Measurements from ENCODE around the gene ZNF747. TPM values are rescaled to one million over a fixed set of nuclear protein-coding genes. Genes with fewer than 3 reads are reported as not detected.

ZNF747 gene
- total RNA-seq, 2 experiments from 2014 or later, result 13.6 to 15.0 TPM

DNA sequence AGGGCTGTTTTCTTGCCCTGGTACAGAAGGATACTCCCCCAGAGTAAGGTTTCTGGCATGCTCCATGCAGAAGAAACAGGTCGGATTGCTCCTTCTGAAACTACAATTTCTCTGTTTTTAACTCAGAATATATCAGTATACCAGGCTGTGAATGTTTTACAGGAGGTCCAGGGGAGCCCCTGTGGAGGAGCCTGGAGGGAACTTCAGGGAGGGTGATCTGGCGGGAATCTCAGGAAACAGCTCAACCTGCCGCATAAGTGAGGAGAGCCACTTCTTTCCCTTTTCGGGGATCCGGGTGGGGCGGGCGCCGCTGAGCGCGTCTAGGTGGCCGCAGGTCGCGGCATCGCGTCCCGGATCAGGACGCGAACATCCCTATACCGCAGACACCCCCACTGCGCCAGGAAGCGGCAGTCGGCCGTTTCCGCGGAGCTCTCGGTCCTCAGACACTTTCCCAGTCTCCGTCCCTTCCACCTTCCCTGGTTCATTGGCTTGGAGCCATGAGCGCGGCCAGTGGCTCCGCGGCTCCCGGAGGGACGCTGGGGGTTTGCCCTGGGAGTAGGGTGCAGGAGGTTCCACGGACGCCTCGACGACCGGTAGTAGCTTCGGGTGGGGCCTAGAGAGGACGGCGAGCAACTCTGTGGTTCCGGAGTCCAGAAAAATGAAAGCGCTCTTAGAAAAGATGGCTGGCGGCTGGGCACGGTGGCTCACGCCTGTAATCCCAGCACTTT lies 26.6 kb upstream of the ZNF747 start:
- POLR2A ChIA-PET, result interaction anchor here (0.6 to 1.6 kb wide), 3 partner anchors 9 to 26 kb away, joined by 3 to 7 read pairs (median 4); partner anchors contain the start of gene ZNF688

DNA sequence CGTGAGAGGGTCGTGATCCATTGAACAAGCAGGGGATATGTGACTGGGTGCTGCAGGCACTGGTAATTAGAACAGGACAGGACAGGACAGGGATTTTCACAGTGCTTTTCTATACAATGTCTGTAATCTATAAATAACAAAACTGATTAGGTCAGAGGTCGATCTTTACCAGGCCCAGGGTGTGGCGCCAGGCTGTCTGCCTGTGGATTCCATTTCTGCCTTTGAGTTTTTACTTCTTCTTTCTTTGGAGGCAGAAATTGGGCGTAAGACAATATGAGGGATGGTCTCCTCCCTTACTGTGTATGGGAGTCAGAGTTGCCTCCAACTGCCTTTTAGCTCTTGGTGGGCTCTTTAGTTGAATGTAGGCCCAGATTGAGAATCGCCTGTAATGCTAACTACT lies 25.0 kb upstream of the ZNF747 start:
- ChIA-PET CTCF (interaction anchor here (1.5 to 3.2 kb wide), 3 partner anchors 12 to 25 kb away, joined by 3 to 31 read pairs (median 7); partner anchors contain the start of genes ZNF688 and ZNF747), POLR2A (no interaction called here)

More for the DNA sequence above, 26.6 kb upstream of the ZNF747 start:
- CTCF ChIA-PET, result interaction anchor here (1.5 to 2.1 kb wide), 2 partner anchors 10 to 26 kb away, joined by 3 to 7 read pairs; partner anchors contain the start of genes ZNF688 and ZNF747

GRCh38 chr16:30558789-30559377 lies 24.2 kb upstream of the ZNF747 start:
- POLR2A ChIA-PET, result interaction anchor here (0.5 to 2.6 kb wide), 9 partner anchors 8 to 607 kb away, joined by 3 to 35 read pairs (median 8); partner anchors contain the start of genes FBRS, ZNF688, ZNF689 and ZNF747

GRCh38 chr16:30557957-30558788 lies 23.5 kb upstream of the ZNF747 start, which contains the start of gene ZNF764:
ZNF764 (minus strand) TSS chr16:30558374; CDS start chr16:30558182, 192 bp downstream.
- CTCF ChIA-PET, result interaction anchor here (0.5 to 3.2 kb wide), 18 partner anchors 8 to 149 kb away, joined by 3 to 31 read pairs (median 4); partner anchors contain the start of genes DCTPP1, ZNF688, ZNF689 and ZNF747

More at GRCh38 chr16:30558789-30559377, 24.2 kb upstream of the ZNF747 start:
- CTCF ChIA-PET, result interaction anchor here (0.5 to 3.2 kb wide), 11 partner anchors 8 to 149 kb away, joined by 3 to 31 read pairs (median 5); partner anchors contain the start of genes DCTPP1, ZNF688, ZNF689 and ZNF747

DNA sequence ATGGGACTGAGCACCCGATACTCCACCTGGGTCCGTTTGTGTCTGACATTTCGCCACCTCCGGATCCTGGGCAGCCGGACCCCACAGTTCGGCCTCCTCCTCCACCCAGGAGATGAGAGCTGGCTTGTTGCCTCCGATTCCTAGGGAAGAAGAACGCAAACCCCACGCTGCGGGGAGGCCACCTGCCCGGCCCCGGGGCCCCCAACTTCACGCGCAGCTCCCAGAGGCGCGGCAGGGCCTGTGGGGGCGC lies 23.0 kb upstream of the ZNF747 start:
- ChIA-PET POLR2A (interaction anchor here (0.5 to 2.6 kb wide), 9 partner anchors 9 to 101 kb away, joined by 3 to 35 read pairs (median 8); partner anchors contain the start of genes FBRS, ZNF688, ZNF689 and ZNF747), CTCF (interaction anchor here (0.8 to 3.2 kb wide), 12 partner anchors 13 to 148 kb away, joined by 3 to 31 read pairs (median 4); partner anchors contain the start of genes DCTPP1, ZNF688 and ZNF747)

More at GRCh38 chr16:30557957-30558788, 23.5 kb upstream of the ZNF747 start, which contains the start of gene ZNF764:
- POLR2A ChIA-PET, result interaction anchor here (0.5 to 2.6 kb wide), 12 partner anchors 9 to 608 kb away, joined by 3 to 35 read pairs (median 6); partner anchors contain the start of genes FBRS, ZNF688, ZNF689 and ZNF747

GRCh38 chr16:30556125-30556473 lies 21.4 kb upstream of the ZNF747 start:
- CTCF ChIA-PET, result interaction anchor here (1.2 to 1.3 kb wide), 2 partner anchors 25 to 83 kb away, joined by 3 to 4 read pairs; partner anchors contain the start of gene ITGAL
- POLR2A ChIA-PET, result no interaction called here

- ChIA-PET CTCF (interaction anchor here (0.8 kb wide), 1 partner anchor 138 kb away, joined by 3 read pairs; no protein-coding TSS in a partner anchor), POLR2A (no interaction called here)
Observed at GRCh38 chr16:30555315-30556124, 20.9 kb upstream of the ZNF747 start.

DNA sequence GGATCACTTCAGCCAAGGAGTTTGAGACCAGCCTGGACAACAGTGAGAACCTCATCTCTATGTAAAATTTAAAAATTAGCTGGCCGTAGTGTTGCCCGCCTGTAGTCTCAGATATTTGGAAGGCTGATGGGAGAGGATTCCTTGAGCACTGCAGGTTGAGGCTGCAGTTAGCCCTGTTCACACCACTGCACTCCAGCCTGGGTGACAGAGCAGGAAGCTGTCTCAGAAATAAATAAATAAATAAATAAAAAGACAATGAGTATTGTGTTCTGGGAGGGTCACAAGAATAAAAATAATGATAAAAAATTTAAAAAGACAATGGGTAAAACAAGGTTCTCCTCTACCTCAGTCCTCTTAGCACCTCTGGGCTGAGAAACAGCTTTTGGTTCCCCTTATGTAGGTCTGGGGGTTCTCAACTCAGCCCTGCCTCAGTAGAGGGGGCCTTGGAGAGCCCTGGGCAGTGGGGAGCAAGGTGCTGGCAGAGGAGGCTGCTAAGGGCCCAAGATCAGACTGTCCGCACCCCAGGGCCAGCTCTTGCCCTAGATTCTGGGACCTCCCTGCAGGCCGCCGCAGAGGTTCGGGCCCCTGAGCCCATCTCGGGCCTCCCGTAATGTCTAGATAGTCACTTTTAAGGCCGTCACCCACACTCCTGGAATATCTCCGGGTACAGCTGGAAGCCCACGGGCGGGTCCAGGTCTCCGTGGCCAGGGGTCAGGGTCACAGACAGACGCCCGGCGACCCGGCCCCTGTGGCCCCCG lies 20.1 kb upstream of the ZNF747 start:
- CTCF ChIA-PET, result interaction anchor here (0.8 kb wide), 1 partner anchor 137 kb away, joined by 3 read pairs; no protein-coding TSS in a partner anchor
- POLR2A ChIA-PET, result no interaction called here

DNA sequence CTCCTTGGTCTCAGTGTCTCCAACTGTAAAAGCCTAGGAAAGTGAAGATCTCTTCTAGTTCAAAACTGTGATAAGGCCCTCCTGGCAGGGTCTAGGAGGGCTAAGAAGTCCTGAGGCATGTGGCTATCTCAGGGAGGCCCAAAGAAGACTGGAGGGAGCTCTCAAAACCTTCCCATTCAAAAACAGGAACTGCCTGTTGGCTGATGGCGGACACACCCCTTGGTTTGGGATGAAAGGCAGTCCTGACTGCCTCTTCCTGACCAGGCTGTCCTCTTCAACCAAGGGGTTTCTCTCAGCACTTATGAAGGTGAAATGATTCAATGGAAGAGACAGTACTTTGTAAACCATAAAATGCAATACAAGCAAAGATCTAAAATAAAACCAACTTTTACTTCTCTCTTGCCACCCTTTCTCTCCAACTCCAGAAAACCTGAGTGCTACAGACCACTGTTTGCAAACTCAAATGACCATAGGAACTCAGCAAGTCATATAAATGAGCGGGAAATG lies 18.8 kb upstream of the ZNF747 start:
- CTCF ChIA-PET, result no interaction called here
- POLR2A ChIA-PET, result interaction anchor here (0.6 to 1.1 kb wide), 2 partner anchors 14 to 1714 kb away, joined by 3 to 10 read pairs; no protein-coding TSS in a partner anchor

GRCh38 chr16:30552956-30553355 lies 18.3 kb upstream of the ZNF747 start:
- ChIA-PET CTCF (interaction anchor here (0.7 kb wide), 1 partner anchor 16 kb away, joined by 3 read pairs; no protein-coding TSS in a partner anchor), POLR2A (interaction anchor here (0.6 to 1.1 kb wide), 2 partner anchors 14 to 1714 kb away, joined by 3 to 10 read pairs; no protein-coding TSS in a partner anchor)

GRCh38 chr16:30551781-30552180 lies 17.1 kb upstream of the ZNF747 start:
- ChIA-PET POLR2A (interaction anchor here (0.6 to 2.3 kb wide), 11 partner anchors 10 to 575 kb away, joined by 3 to 18 read pairs (median 3); partner anchors contain the start of gene ZNF689), CTCF (interaction anchor here (0.5 to 4.0 kb wide), 6 partner anchors 17 to 141 kb away, joined by 3 to 23 read pairs (median 4); partner anchors contain the start of genes ZNF747 and ZNF785)

DNA sequence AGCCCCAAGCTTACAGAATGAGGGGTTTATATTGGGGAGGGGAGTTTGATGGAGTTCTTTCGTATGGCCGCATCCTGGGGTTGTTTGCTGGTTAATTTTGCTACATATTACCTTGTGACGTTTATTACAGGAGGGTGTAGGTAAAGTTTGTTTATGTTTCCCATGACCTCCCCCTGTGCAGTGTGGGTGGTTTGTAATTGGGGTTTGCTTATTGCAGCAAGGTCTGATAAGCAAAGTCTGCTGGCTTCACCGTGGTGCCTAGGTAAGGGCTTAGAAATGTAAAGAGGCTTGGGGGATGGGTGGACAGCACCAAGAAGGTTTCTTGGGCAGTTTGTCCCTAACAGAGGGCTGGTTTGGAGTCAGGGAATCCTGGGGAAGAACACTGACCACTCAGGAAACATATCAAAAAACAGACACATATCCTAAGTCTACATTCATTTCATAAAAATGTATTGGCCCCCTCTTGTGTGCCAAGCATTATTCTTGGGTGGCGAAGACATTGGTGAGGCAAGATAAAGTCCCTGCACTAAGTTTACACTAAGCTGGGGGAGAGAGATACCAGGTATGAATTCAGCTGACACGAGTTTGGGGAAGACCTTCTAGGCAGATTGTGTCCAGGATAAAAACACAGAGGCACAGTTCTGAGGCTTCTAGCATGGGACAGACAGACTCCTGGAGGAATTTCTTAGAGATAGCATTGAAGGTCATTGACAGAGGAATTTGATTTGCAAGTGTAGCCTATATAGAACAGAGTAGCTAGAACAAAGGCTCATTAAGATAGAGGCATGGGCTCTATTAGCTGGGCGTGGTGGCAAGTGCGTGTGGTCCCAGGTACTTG lies 14.0 kb upstream of the ZNF747 start:
- ChIA-PET POLR2A (interaction anchor here (0.7 to 1.4 kb wide), 4 partner anchors 9 to 57 kb away, joined by 3 to 6 read pairs (median 3); partner anchors contain the start of genes ZNF747 and ZNF764), CTCF (interaction anchor here (4.0 kb wide), 1 partner anchor 14 kb away, joined by 23 read pairs; the partner anchor contains the start of gene ZNF747)

- POLR2A ChIA-PET, result interaction anchor here (1.0 kb wide), 1 partner anchor 11 kb away, joined by 4 read pairs; no protein-coding TSS in a partner anchor
- CTCF ChIA-PET, result interaction anchor here (0.6 to 1.2 kb wide), 3 partner anchors 10 to 123 kb away, joined by 3 to 4 read pairs (median 3); no protein-coding TSS in a partner anchor
Observed at GRCh38 chr16:30546115-30546514, 11.5 kb upstream of the ZNF747 start.

DNA sequence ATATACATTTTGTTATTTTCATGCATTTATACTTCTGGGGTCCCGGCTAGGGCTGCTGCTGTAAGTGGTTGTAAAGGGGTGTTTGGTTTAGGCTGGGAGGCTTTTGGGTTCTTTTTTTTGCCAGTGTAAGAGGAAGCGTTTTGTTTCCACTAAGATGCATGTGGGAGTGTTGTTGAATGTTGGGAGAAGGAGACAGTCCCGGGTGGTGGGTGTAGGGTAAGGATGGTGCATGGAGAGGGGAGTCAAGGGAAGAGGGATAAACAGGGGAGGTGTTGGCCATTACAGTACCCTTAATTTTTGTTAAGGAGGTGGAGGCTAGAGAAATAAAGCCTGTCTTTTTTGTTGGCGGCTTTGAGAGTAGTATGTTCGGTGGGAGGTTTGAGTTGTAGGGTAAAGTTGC lies 8.4 kb upstream of the ZNF747 start:
- ChIA-PET CTCF (interaction anchor here (1.1 kb wide), 1 partner anchor 8 kb away, joined by 5 read pairs; the partner anchor contains the start of gene ZNF747), POLR2A (no interaction called here)

GRCh38 chr16:30541502-30542329 lies 7.1 kb upstream of the ZNF747 start:
- POLR2A ChIA-PET, result no interaction called here
- CTCF ChIA-PET, result interaction anchor here (1.2 to 1.8 kb wide), 2 partner anchors 57 to 113 kb away, joined by 4 to 6 read pairs; partner anchors contain the start of gene DCTPP1
